Peyer's patch (tissue), 4 donors: ENCODE data around the gene MAML1. TPM values are rescaled to one million over a fixed set of nuclear protein-coding genes. Genes with fewer than 3 reads are reported as not detected.

ENCODE experiments used
- DNase-seq, 3 donors: peaks; one replicate each; pipeline ENCODE4 v3.0.0-alpha.2; 2017 to 2019
- H3K27ac ChIP-seq, 4 donors: fragments of 200-600 bp; sonication (generic); one replicate each; pipeline ENCODE4 v1.5.1; 2016 to 2019
- H3K27me3 ChIP-seq, 2 donors: fragments of 200-600 bp; sonication (generic); one replicate each; pipeline ENCODE4 v1.5.1; 2019
- H3K36me3 ChIP-seq, 3 donors: fragments of 200-600 bp; sonication (generic); one replicate each; pipeline ENCODE4 v1.5.1; 2016 to 2019
- H3K4me1 ChIP-seq, 4 donors: fragments of 200-600 bp; sonication (generic); one replicate each; pipeline ENCODE4 v1.5.1; 2016 to 2019
- H3K4me3 ChIP-seq, 4 donors: fragments of 200-600 bp; sonication (generic); 1 replicate in 3 of 4; 2 replicates in 1 of 4; pipeline ENCODE4 v1.5.1; 2016 to 2019; ENCODE audit warnings: mild to moderate bottlenecking in 1 of 4
- H3K9me3 ChIP-seq, 4 donors: fragments of 200-600 bp; sonication (generic); one replicate each; pipeline ENCODE4 v1.5.1; 2016 to 2019; ENCODE audit warnings: mild to moderate bottlenecking in 1 of 4
- POLR2A ChIP-seq, 2 donors: fragments of 450-650 bp; IDR thresholded peaks; one replicate each; pipeline ENCODE4 v1.5.1; 2017; ENCODE audit warnings: antibody characterized with exemption in 2 of 2, mild to moderate bottlenecking in 2 of 2, moderate library complexity in 2 of 2
- total RNA-seq, 4 donors: library from RNA; depleted of rRNA; stranded (reverse); fragments of >200 nt; gene quantifications; one replicate each; pipeline ENCODE4 v1.1.0, GENCODE V29; 2016
- TF ChIP-seq, protein P1 (sequence below), 6 experiments: fragments of 450-650 bp in 4 of 6; fragments of 200-600 bp in 2 of 6; sonication (generic) in 1 of 6; IDR thresholded peaks; one replicate each; pipeline ENCODE4 v1.5.1; 2017 to 2019; ENCODE audit warnings: antibody characterized with exemption in 6 of 6, mild to moderate bottlenecking in 3 of 6, moderate library complexity in 1 of 6

Gene MAML1
- total RNA-seq, 4 donors from 2014 or later, result 29.6 to 43.1 (median 37.3) TPM

DNA sequence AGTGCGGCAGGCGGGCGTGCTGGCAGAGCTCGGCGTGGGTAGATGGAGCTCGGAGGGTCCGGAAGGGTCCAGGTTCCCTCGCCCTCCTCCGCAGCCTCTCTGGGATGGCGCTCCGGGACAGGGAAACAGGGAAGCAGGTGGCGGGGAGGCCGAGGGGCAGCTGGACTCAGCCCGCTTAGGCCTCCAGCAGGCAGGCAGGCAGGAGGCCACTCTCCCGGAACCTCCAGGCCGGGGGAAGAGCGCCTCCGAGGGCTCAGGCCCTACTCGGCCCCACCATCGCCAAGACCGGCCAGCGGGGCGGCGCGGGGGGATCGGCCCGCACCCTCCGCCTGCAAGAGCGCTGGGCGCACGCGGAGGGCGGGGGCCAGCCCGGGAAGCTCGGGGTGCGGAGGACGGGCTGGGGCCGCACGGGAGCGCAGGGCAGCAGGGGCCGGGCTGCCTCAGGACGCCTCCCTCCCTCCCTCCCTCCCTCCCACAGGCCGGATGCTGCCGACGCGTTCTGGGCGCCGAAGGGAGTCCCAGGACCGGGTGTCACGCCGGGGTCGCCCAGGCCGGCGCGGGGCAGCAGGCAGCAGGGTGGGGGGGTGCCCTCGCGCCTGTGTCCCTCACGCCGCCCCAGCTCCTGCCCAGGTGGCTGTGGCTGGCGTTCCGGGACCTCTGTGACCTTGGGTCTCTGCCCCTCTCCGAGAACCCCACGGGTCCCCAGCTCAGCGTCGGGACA, 73.1 kb downstream of the MAML1 start:
- H3K27me3 ChIP-seq, result no peaks in the 10 kb centered on the region
- TF ChIP-seq POLR2A (IDR thresholded peaks at IDR 0.05), result peak in 1 of 2 donors; percentile 9
- TF ChIP-seq, protein P1, sequence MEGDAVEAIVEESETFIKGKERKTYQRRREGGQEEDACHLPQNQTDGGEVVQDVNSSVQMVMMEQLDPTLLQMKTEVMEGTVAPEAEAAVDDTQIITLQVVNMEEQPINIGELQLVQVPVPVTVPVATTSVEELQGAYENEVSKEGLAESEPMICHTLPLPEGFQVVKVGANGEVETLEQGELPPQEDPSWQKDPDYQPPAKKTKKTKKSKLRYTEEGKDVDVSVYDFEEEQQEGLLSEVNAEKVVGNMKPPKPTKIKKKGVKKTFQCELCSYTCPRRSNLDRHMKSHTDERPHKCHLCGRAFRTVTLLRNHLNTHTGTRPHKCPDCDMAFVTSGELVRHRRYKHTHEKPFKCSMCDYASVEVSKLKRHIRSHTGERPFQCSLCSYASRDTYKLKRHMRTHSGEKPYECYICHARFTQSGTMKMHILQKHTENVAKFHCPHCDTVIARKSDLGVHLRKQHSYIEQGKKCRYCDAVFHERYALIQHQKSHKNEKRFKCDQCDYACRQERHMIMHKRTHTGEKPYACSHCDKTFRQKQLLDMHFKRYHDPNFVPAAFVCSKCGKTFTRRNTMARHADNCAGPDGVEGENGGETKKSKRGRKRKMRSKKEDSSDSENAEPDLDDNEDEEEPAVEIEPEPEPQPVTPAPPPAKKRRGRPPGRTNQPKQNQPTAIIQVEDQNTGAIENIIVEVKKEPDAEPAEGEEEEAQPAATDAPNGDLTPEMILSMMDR (IDR thresholded peaks at IDR 0.05), result no peak
- peaks cover 13 to 54% (median 30%) of the 10 kb centered on the region in 4 donors for H3K4me1 ChIP-seq
- peak in 1 of 3 donors; percentile 77 for DNase-seq
- no peaks in the 10 kb centered on the region for H3K9me3 ChIP-seq
- H3K27ac ChIP-seq, result peak overlapping the region; percentile 95 to 100 (median 96)
- H3K36me3 ChIP-seq, result peaks cover 0 to 21% (median 0%) of the 10 kb centered on the region in 3 donors
- peak overlapping the region; percentile 85 to 98 (median 94) for H3K4me3 ChIP-seq

DNA sequence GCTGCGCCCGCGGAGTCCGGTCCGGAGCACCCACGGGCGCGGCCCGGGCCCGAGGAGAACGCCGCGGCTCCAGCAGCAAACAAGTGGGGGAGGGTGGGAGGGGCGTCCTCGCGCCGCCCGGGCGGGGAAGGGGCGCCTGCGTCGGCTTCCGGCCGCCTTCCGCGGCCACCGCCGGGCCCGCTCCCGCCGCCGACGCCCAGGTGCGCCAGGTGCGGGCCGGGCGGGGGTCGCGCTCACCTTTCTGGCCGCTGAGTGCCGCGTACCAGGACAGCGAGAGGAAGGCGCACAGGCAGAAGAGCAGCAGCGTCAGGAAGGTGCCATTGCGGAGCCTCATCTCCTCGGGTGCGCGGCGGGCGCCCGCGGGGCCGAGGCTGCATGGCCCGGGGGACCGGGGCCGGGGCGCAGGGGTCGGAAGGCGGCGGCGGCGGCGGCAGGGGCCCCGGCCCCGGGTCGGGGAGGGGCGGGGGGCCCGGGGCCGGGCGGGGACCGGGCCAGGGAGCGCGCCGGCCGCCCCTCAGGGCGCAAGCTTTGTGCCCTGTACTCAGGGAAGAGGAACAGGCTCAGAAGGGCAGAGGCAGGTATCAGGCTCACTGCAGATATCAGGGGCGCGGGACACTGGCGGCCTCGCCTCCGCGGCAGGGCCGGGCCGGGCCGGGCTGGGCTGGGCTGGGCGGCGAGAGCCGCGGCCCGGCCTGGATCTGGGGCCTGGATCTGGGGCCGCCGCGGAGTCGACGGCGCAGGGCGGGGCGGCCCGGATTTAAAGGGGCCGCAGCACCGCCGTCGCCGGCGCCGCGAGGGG, 73.8 kb downstream of the MAML1 start, which contains the start of gene MGAT4B:
Gene MGAT4B, minus strand, starts transcription at position 617 of the 799 bp plus-strand sequence. Its CDS starts 283 bp downstream, at position 334.
- peaks cover 13 to 51% (median 30%) of the 10 kb centered on the region in 4 donors for H3K4me1 ChIP-seq
- TF ChIP-seq, protein P1 (IDR thresholded peaks at IDR 0.05), result peak in 1 of 6 experiments; percentile 12
- TF ChIP-seq POLR2A (IDR thresholded peaks at IDR 0.05), result peak in 1 of 2 donors; percentile 81

DNA sequence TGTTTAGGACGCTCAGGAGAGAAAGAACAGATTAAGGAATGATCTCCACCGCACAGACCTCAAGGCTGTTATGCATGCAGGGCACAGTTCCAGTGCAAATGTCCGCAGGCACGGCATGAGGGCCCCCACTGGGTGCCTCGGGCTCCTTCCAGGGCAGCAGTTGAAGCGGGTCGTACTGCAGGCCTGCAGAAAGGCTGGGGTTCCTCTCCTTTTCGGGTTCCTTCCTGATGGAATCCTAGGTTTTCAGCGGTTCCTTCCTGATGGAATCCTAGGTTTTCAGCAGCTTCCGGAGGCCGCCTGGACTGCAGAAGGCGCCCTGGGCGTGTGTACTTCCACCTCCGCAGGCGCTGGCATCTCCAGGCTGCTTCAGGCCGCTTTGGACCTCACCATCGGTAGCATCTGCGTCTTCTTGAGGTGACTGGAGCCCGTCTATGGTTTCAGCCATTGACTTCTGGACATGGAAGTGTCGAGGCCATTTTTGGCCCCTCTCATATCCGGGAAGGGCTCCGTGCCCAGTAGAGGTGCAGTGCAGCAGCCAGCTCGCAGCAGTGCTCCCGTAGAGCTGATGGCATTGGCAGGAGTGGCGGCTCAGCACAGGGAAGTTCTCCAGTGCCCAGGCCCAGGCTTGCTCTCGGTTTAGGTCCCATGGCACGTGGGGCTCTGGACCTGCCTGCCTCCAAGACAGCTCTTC, 79.7 kb downstream of the MAML1 start:
- Histone ChIP-seq H3K27me3 (no peaks in the 10 kb centered on the region), H3K9me3 (no peaks in the 10 kb centered on the region), H3K27ac (no peak overlapping the region), H3K36me3 (no peaks in the 10 kb centered on the region), H3K4me1 (peaks cover 0 to 19% (median 7%) of the 10 kb centered on the region in 4 donors), H3K4me3 (no peak overlapping the region)
- no peak for DNase-seq
- TF ChIP-seq, protein P1 (IDR thresholded peaks at IDR 0.05), result no peak
- no peak for TF ChIP-seq POLR2A (IDR thresholded peaks at IDR 0.05)

More for the DNA sequence above, 73.8 kb downstream of the MAML1 start, which contains the start of gene MGAT4B:
- peak; percentile 65 to 90 (median 88) for DNase-seq
- H3K9me3 ChIP-seq, result no peaks in the 10 kb centered on the region
- peak within 1 kb of the TSS; percentile 85 to 98 (median 94) for H3K4me3 ChIP-seq
- H3K27me3 ChIP-seq, result no peaks in the 10 kb centered on the region
- H3K36me3 ChIP-seq, result peaks cover 0 to 13% (median 0%) of the 10 kb centered on the region in 3 donors
- H3K27ac ChIP-seq, result peak within 1 kb of the TSS; percentile 95 to 100 (median 96)

DNA sequence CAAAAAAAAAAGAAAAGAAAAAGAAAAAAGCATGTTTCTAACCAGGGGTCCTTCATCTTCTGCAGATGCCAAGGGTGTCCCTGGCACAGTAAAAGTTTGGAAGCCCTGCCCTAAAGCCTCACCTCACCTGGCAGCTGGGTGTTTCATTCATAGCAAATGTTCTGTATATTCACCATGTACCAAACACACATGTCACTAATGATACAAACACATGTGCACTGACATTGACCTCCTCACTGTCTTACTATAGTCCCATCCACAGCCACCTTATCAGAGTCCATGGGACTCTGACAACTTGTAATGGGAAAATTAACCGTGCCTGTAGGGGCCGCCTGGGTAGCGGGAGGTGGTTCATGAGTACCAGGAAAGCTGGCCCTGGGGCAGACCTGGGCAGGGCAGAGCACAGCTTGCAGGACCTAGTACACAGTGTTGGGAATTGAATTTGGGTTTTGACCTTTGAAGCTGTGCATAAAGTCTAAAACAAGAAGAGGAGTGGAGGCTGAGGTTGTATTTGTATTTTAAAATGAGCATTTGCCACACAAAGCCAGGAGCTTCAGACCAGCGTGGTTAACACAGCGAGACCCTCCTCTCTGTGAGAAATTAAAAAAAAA, 80.5 kb downstream of the MAML1 start:
- no peak for DNase-seq
- Histone ChIP-seq H3K9me3 (no peaks in the 10 kb centered on the region), H3K36me3 (no peaks in the 10 kb centered on the region), H3K4me3 (no peak overlapping the region), H3K4me1 (peaks cover under 1 to 19% (median 6%) of the 10 kb centered on the region in 4 donors), H3K27ac (no peak overlapping the region), H3K27me3 (no peaks in the 10 kb centered on the region)
- TF ChIP-seq, protein P1 (IDR thresholded peaks at IDR 0.05), result no peak
- TF ChIP-seq POLR2A (IDR thresholded peaks at IDR 0.05), result no peak

DNA sequence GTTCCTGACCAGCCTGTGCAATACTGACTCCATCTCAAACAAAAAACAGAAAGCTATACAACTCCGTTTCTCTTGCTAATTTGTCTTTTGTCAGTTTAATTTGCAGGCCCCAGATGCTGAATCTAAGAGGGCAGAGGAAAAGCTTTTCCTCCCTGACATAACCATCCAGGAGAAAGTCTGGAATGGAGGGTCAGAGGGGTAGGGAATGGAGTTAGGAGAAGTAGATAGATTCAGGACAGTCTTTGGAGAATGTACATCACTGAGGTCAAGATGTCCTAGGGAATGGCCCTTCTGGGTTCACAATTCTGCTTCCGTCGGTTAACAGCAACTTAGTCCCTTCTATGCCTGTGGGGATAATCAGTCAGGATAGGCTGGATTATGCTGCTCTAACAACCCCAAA, 81.5 kb downstream of the MAML1 start:
- Histone ChIP-seq H3K9me3 (no peaks in the 10 kb centered on the region), H3K27ac (no peak overlapping the region), H3K27me3 (no peaks in the 10 kb centered on the region), H3K4me3 (no peak overlapping the region), H3K36me3 (no peaks in the 10 kb centered on the region), H3K4me1 (peaks cover 5 to 25% (median 12%) of the 10 kb centered on the region in 4 donors)
- TF ChIP-seq, protein P1 (IDR thresholded peaks at IDR 0.05), result no peak
- no peak for TF ChIP-seq POLR2A (IDR thresholded peaks at IDR 0.05)
- DNase-seq, result no peak
